GM18505 (cell line): ENCODE measurements around the gene ZMYM4.
"Not testable (repeated sequence)": the region's sequence is repeated elsewhere in the genome, so short reads cannot be mapped to it uniquely, and the experiment has no call there.

Experiments used
- ATAC-seq: cut with Tn5 transposase; IDR thresholded peaks from one replicate; pipeline ENCODE4 v1.9.1; 2021; ENCODE audit not compliant: unreplicated experiment
- POLR2A ChIP-seq: IDR thresholded peaks from 4 replicates; pipeline ENCODE4 v1.6.1; 2011; ENCODE audit warnings: borderline replicate concordance; ENCODE audit not compliant: insufficient read depth, insufficient read length; ENCODE audit errors: extremely low read depth

ZMYM4 gene

GRCh38 chr1:35324486-35324885 lies 56.0 kb downstream of the ZMYM4 start:
- TF ChIP-seq POLR2A = no peak
- ATAC-seq = no peak

GRCh38 chr1:35326246-35326866 lies 57.8 kb downstream of the ZMYM4 start:
- TF ChIP-seq POLR2A = no peak

GRCh38 chr1:35331618-35332017 lies 63.1 kb downstream of the ZMYM4 start:
- ATAC-seq = not testable (repeated sequence)

More at GRCh38 chr1:35326246-35326866, 57.8 kb downstream of the ZMYM4 start:
- no peak for ATAC-seq

- ATAC-seq = no peak
- no peak for TF ChIP-seq POLR2A
Measured at GRCh38 chr1:35334485-35334884, 66.0 kb downstream of the ZMYM4 start.

- TF ChIP-seq POLR2A = no peak
Measured at GRCh38 chr1:35340519-35340918, 72.0 kb downstream of the ZMYM4 start.

GRCh38 chr1:35345439-35345981 lies 77.0 kb downstream of the ZMYM4 start:
- no peak for TF ChIP-seq POLR2A
- no peak for ATAC-seq

More at GRCh38 chr1:35340519-35340918, 72.0 kb downstream of the ZMYM4 start:
- no peak for ATAC-seq

- TF ChIP-seq POLR2A = no peak
- no peak for ATAC-seq
Measured at GRCh38 chr1:35350872-35351271, 82.4 kb downstream of the ZMYM4 start.

GRCh38 chr1:35359995-35360394 lies 91.5 kb downstream of the ZMYM4 start:
- no peak for TF ChIP-seq POLR2A
- no peak for ATAC-seq

- ATAC-seq = no peak
- no peak for TF ChIP-seq POLR2A
Measured at GRCh38 chr1:35361638-35362037, 93.1 kb downstream of the ZMYM4 start.

- no peak for ATAC-seq
- TF ChIP-seq POLR2A = no peak
Measured at GRCh38 chr1:35364741-35365140, 96.2 kb downstream of the ZMYM4 start.

GRCh38 chr1:35367914-35368313 lies 99.4 kb downstream of the ZMYM4 start:
- ATAC-seq = no peak
- no peak for TF ChIP-seq POLR2A

GRCh38 chr1:35369922-35370671 lies 101.6 kb downstream of the ZMYM4 start:
- TF ChIP-seq POLR2A = no peak
- ATAC-seq = no peak

GRCh38 chr1:35371506-35371905 lies 103.0 kb downstream of the ZMYM4 start:
- TF ChIP-seq POLR2A = no peak
- ATAC-seq = no peak

- no peak for TF ChIP-seq POLR2A
- no peak for ATAC-seq
Measured at GRCh38 chr1:35377555-35377954, 109.0 kb downstream of the ZMYM4 start.
